ENCODE measurements around the gene RNH1.
A peak's percentile ranks its signal among the peaks of the same experiment; 100 is the strongest.
"Not testable (repeated sequence)": the region's sequence is repeated elsewhere in the genome, so short reads cannot be mapped to it uniquely, and the experiment has no call there.

RNH1 gene

GRCh38 chr11:477052-477715 is 29.9 kb downstream of the RNH1 start:
- DNase-seq (ENCODE audit: low spot score) = no peak

GRCh38 chr11:476416-476815 is 30.6 kb downstream of the RNH1 start:
- DNase-seq (ENCODE audit: low spot score) = no peak

- DNase-seq (ENCODE audit: low spot score) = no peak
Observed at GRCh38 chr11:475941-476340, 31.1 kb downstream of the RNH1 start.

GRCh38 chr11:474914-475506 is 32.0 kb downstream of the RNH1 start:
- no peak for DNase-seq (ENCODE audit: low spot score)

- no peak for DNase-seq (ENCODE audit: low spot score)
Observed at GRCh38 chr11:473962-474785, 32.9 kb downstream of the RNH1 start.

GRCh38 chr11:473415-473814 is 33.6 kb downstream of the RNH1 start:
- DNase-seq (ENCODE audit: low spot score) = no peak

- DNase-seq (ENCODE audit: low spot score) = no peak
Observed at GRCh38 chr11:472816-473215, 34.2 kb downstream of the RNH1 start.

- DNase-seq (ENCODE audit: low spot score) = no peak
Observed at GRCh38 chr11:472272-472671, 34.8 kb downstream of the RNH1 start.

GRCh38 chr11:471468-472145 is 35.4 kb downstream of the RNH1 start:
- DNase-seq (ENCODE audit: low spot score) = no peak

- DNase-seq (ENCODE audit: low spot score) = no peak
Observed at GRCh38 chr11:469684-470560, 37.1 kb downstream of the RNH1 start.

GRCh38 chr11:469026-469683 is 37.9 kb downstream of the RNH1 start:
- DNase-seq (ENCODE audit: low spot score) = not testable (repeated sequence)

- DNase-seq (ENCODE audit: low spot score) = no peak
Observed at GRCh38 chr11:468493-468892, 38.5 kb downstream of the RNH1 start.

GRCh38 chr11:468036-468435 is 39.0 kb downstream of the RNH1 start:
- DNase-seq (ENCODE audit: low spot score) = no peak

- no peak for DNase-seq (ENCODE audit: low spot score)
Observed at GRCh38 chr11:465896-466530, 41.0 kb downstream of the RNH1 start.

GRCh38 chr11:464316-464715 is 42.7 kb downstream of the RNH1 start:
- DNase-seq (ENCODE audit: low spot score) = no peak

GRCh38 chr11:462107-462890 is 44.7 kb downstream of the RNH1 start:
- DNase-seq (ENCODE audit: low spot score) = no peak

GRCh38 chr11:461626-462025 is 45.4 kb downstream of the RNH1 start:
- DNase-seq (ENCODE audit: low spot score) = no peak

- peak; percentile 37 for DNase-seq (ENCODE audit: low spot score)
Observed at GRCh38 chr11:460331-461199, 46.5 kb downstream of the RNH1 start.

All from hematopoietic multipotent progenitor cell treated with erythropoietin and hydrocortisone succinate and interleukin-3 and kit ligand, for 15 days (in vitro differentiated cells).